ENCODE data around the gene GABRQ. TPM values are rescaled to one million over a fixed set of nuclear protein-coding genes. Genes with fewer than 3 reads are reported as not detected.

The GABRQ gene
- total RNA-seq, 1 experiment from 2014 or later, result not detected

- no peaks in the 10 kb centered on the region for H3K27me3 ChIP-seq (ENCODE audit: insufficient read depth, low read depth)
- no peak overlapping the region for H3K4me3 ChIP-seq
- DNase-seq, result no peak
- no peak overlapping the region for H2AFZ ChIP-seq
- POLR2A ChIA-PET (ENCODE audit: unreplicated experiment), result no interaction called here
- H3K27ac ChIP-seq, result no peak overlapping the region
- H4K20me1 ChIP-seq (ENCODE audit: insufficient read depth), result no peaks in the 10 kb centered on the region
- no TSS peak for BruUV-seq (replicated peaks)
- no peaks in the 10 kb centered on the region for H3K79me2 ChIP-seq (ENCODE audit: low read depth)
- H3K9me3 ChIP-seq (ENCODE audit: insufficient read depth, low read depth), result peaks cover 8% of the 10 kb centered on the region; the same call in 1 of the 2 replicates
- no peak overlapping the region for H3K4me2 ChIP-seq
- TF ChIP-seq CTCF (conservative IDR thresholded peaks at IDR 0.05), result peak; percentile 48; the same call in 1 of the 2 replicates
- no peak for TF ChIP-seq EZH2 (IDR thresholded peaks at IDR 0.05; ENCODE audit: low read depth)
- CTCF ChIA-PET, result no interaction called here
- no peaks in the 10 kb centered on the region for H3F3A ChIP-seq (ENCODE audit: insufficient read depth, low read depth)
- H3K36me3 ChIP-seq (ENCODE audit: low read depth), result no peaks in the 10 kb centered on the region
- H3K9me2 ChIP-seq (ENCODE audit: insufficient read depth), result no peaks in the 10 kb centered on the region; the same call in 1 of the 2 replicates
- no peaks in the 10 kb centered on the region for H3K4me1 ChIP-seq (replicated peaks; ENCODE audit: insufficient read depth)
- intact Hi-C loops (cut with micrococcal nuclease; ENCODE audit: unreplicated experiment), result no loop called here
Observed at GRCh38 chrX:152601848-152602616, 35.7 kb upstream of the GABRQ start.

GRCh38 chrX:152614791-152615190 is 22.9 kb upstream of the GABRQ start:
- H3K27ac ChIP-seq, result no peak overlapping the region
- ChIA-PET CTCF (no interaction called here), POLR2A (ENCODE audit: unreplicated experiment) (no interaction called here)
- intact Hi-C loops (cut with micrococcal nuclease; ENCODE audit: unreplicated experiment), result no loop called here
- H2AFZ ChIP-seq, result no peak overlapping the region
- H3K4me1 ChIP-seq (replicated peaks; ENCODE audit: insufficient read depth), result no peaks in the 10 kb centered on the region
- no peak overlapping the region for H3K4me3 ChIP-seq
- no peaks in the 10 kb centered on the region for H3F3A ChIP-seq (ENCODE audit: insufficient read depth, low read depth)
- no peaks in the 10 kb centered on the region for H4K20me1 ChIP-seq (ENCODE audit: insufficient read depth)
- no peaks in the 10 kb centered on the region for H3K36me3 ChIP-seq (ENCODE audit: low read depth)
- H3K79me2 ChIP-seq (ENCODE audit: low read depth), result 0 out of 2 replicates have a peak, but pooled peaks cover 3% of the 10 kb centered on the region
- DNase-seq, result peak in 1 of 2 experiments; percentile 26
- H3K4me2 ChIP-seq, result no peak overlapping the region
- TF ChIP-seq EZH2 (IDR thresholded peaks at IDR 0.05; ENCODE audit: low read depth) (no peak), CTCF (conservative IDR thresholded peaks at IDR 0.05) (no peak)
- H3K9me3 ChIP-seq (ENCODE audit: insufficient read depth, low read depth), result no peaks in the 10 kb centered on the region
- H3K9me2 ChIP-seq (ENCODE audit: insufficient read depth), result no peaks in the 10 kb centered on the region
- H3K27me3 ChIP-seq (ENCODE audit: insufficient read depth, low read depth), result no peaks in the 10 kb centered on the region
- BruUV-seq (replicated peaks), result no TSS peak

- DNase-seq, result no peak
- Histone ChIP-seq H2AFZ (no peak overlapping the region), H3K4me3 (no peak overlapping the region), H3F3A (ENCODE audit: insufficient read depth, low read depth) (no peaks in the 10 kb centered on the region), H3K9me2 (ENCODE audit: insufficient read depth) (no peaks in the 10 kb centered on the region), H3K79me2 (ENCODE audit: low read depth) (0 out of 2 replicates have a peak, but pooled peaks cover under 1% of the 10 kb centered on the region), H3K4me2 (no peak overlapping the region), H4K20me1 (ENCODE audit: insufficient read depth) (no peaks in the 10 kb centered on the region), H3K27ac (no peak overlapping the region), H3K36me3 (ENCODE audit: low read depth) (no peaks in the 10 kb centered on the region), H3K27me3 (ENCODE audit: insufficient read depth, low read depth) (no peaks in the 10 kb centered on the region), H3K9me3 (ENCODE audit: insufficient read depth, low read depth) (no peaks in the 10 kb centered on the region), H3K4me1 (replicated peaks; ENCODE audit: insufficient read depth) (no peaks in the 10 kb centered on the region)
- intact Hi-C loops (cut with micrococcal nuclease; ENCODE audit: unreplicated experiment), result no loop called here
- POLR2A ChIA-PET (ENCODE audit: unreplicated experiment), result no interaction called here
- CTCF ChIA-PET, result no interaction called here
- TF ChIP-seq CTCF (conservative IDR thresholded peaks at IDR 0.05) (no peak), EZH2 (IDR thresholded peaks at IDR 0.05; ENCODE audit: low read depth) (no peak)
- BruUV-seq (replicated peaks), result no TSS peak
Observed at GRCh38 chrX:152619897-152620296, 17.8 kb upstream of the GABRQ start.

Data from PC-9 (cell line).